Measurements from ENCODE around the gene CRACR2A.

The CRACR2A gene

DNA sequence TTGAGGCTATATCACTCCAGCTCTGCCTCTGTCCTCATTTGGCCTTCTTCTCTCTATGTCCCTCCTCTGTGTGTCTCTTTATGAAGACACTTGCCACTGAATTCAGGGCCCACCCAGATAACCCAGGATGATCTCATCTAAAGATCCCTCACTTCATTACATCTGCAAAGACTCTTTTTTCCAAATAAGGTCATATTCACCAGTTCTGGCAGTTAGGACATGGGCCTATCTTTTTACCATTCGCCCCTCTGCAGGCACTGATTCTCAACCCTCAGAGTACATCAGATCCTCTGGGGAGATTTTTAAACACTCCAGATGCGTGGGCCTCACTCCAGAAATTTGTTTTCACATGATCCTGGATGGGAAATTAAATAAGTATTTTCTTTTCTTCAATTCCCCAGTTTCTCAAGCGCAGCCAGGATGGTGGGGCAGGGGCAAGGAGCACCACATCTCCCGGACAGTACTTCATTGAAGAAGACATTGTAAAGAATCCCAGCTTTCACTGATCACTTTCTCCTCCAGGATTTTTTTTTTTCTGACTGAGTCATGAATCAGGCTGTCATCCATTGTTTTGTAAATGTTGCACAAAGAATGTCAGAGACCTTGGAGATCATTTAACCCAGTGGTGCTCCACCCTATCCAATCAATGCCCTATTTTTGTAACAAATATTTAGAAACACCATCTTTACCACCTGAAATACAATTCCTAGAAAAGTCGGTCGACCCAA, 27.4 kb downstream of the CRACR2A start:
- DNase-seq (ENCODE audit: low spot score) = peak; percentile 34

DNA sequence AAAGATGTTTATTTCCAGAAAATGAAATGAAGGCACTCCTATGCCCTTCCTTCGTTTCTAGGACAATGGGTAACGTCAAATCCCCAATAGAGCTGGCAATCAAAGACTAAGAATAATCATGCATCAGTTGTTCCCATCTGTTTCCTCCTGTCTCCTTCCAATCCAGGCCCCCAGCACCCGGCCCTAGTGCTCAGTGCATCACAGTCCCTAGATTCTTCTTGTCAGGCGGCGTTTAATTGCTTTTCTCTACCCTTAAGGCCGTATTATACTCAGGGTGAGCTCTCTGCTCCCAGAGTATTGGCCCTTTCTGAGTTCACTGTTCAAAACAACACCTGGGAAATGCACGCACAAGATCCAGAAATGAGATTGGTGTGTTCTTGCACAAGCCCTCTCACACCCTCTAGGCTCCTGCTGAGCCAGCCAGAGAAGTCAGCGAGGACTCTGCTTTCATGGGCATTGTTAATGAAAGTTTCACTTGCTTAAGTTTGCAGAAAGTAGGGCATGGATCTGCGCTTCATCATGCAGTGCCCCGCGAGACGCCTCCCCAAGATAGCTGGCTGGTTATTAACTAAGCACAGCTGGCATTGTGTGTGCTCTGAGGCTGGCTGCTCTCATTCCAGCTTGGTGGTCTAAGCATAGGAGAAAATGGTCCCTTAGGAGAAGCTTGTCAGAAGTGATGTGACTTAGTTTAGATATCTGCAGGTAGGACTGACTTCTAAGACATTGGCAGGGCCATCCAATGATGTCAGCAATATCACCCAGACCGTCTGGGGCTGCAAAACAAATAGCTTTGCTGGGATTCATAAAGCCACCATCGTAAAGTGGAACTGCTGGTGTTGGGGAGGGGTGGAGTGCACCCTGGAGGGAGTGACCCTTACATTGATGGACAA, 28.7 kb downstream of the CRACR2A start:
- DNase-seq (ENCODE audit: low spot score) = no peak

DNA sequence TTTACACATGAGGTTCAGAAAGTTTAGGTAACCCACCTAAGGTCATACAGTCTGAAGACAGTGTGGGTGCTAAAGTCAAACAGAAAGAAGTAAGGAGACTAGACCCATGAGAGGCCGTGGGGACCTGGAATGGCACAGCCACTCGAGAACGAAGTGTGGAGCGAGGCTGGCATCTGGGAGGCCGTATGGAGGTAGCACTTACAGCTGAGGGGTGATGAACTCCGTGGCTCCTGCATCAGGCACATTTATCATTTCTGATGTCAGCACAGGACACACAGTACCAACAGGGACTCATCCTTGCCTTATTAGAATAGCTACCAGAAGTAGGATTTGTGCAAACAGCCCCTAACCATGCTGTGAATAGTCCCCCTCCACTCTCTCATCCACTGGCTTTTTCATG, 30.5 kb downstream of the CRACR2A start:
- DNase-seq (ENCODE audit: low spot score) = no peak

GRCh38 chr12:3720772-3721171, 32.1 kb downstream of the CRACR2A start:
- no peak for DNase-seq (ENCODE audit: low spot score)

DNA sequence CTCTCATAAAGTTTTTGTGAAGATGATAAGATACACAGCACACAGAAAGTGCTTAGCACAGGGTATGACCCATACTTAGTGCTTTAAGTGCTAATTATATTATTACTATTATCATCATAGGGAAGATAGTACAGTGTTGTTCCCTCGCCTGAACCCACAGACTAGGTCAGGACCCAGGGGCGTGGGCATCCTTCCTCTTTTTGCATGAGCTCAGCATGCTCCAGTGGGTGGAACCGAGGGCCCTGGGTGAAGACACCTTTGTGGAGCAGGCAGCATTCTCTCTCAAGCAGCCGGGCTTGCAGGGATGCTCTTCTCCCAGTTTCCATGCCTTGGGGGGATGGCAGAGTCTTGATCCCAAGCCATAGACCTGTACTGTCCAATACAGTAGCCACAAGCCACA, 34.8 kb downstream of the CRACR2A start:
- DNase-seq (ENCODE audit: low spot score) = no peak

DNA sequence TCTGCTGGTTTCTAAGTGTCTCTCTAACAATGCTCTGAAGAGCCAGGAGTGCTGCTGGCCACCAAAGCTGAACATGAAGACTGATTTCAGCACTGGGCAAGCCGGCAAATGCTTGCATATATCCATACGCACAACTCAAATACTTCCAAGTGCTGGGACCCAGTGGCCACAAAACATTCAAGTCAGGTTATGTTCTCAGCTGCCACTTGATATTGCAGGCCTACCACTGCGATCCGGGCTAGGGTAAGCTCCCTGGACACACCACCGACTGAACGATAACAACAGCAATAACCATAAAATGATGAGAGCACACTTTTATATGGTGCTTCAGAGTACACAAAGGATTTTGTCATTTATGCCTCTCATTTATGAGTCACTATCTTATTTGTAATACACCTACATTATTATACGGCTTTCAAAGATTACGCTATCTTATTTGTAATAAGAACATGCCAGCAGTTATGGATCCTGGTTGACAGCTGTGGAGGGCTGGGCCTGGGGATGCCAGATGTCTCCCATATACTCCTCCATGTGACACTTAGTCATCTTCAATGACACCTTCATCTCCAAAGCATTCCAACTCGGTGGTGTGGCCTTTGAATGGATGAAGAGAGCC, 35.5 kb downstream of the CRACR2A start:
- no peak for DNase-seq (ENCODE audit: low spot score)

GRCh38 chr12:3715999-3716398, 36.9 kb downstream of the CRACR2A start:
- no peak for DNase-seq (ENCODE audit: low spot score)

DNA sequence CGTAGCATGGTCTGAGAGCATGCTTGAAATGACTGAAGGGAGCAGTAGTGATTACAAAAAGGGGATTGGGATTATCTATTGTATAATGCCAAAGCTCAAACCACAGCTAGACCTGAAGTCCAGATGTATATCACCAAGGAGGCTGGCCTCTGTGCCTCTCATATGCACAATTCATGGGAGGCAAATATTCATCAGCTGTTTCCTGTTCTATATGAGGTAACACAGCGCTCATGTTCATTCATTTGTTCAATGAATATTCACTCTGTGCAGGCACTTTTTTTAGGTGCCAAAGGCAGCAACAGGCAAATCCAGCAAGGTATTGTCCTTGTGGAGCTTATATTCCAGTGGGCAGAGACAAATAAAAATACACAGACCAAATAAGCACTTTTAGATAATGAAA, 39.0 kb downstream of the CRACR2A start:
- no peak for DNase-seq (ENCODE audit: low spot score)

DNA sequence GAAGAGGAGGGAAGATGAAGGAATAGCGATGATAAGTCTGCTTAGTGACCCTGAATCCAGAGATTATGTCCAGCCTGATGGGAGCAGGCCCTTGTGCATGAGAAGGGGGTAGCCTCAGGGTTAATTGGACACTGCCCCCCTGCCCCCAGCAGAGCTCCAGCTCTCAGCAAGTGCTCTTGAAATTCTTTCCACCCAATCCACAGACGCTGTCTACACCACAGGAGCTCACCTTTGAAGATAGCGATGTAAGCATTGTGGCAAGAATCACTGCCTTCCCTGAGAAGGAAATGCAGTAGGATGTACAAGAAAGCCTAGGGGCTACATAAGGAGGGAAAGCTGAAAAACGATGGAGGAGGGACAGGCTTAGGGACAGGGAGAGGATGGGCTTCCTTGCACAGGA, 39.4 kb downstream of the CRACR2A start:
- DNase-seq (ENCODE audit: low spot score) = no peak

DNA sequence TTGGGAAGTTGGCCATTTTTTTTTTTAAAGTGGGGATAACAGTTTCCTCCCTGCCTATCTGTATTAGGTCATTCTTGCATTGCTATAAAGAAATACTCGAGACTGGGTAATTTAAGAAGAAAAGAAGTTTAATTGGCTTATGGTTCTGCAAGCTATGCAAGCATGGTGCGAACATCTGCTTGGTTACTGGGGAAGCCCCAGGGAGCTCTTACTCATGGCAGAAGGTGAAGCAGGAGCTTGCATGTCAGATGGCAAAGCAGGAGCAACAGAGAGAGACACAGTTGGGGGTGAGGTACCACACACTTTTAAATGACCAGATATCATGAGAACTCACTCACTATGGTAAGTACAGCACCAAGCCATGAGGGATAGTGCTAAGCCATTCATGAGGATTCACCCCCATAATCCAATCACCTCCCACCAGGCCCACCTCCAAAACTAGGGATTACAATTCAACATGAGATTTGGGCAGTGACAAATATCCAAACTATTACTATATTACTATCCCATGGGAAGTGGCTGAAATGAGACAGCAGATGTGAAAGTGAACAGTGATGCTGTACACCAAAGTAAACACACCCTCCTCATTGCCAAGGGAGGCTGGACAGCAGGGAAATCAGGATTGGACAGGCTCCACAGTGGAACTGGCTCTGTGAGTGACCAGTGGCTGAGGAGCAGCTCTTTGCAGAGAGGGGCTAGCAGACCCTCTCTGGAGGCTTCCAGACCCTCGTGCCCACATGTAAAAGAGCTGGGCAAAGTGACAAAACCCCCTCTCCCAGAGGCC, 40.5 kb downstream of the CRACR2A start:
- DNase-seq (ENCODE audit: low spot score) = no peak

GRCh38 chr12:3705354-3705675, 47.6 kb downstream of the CRACR2A start:
- DNase-seq (ENCODE audit: low spot score) = no peak

DNA sequence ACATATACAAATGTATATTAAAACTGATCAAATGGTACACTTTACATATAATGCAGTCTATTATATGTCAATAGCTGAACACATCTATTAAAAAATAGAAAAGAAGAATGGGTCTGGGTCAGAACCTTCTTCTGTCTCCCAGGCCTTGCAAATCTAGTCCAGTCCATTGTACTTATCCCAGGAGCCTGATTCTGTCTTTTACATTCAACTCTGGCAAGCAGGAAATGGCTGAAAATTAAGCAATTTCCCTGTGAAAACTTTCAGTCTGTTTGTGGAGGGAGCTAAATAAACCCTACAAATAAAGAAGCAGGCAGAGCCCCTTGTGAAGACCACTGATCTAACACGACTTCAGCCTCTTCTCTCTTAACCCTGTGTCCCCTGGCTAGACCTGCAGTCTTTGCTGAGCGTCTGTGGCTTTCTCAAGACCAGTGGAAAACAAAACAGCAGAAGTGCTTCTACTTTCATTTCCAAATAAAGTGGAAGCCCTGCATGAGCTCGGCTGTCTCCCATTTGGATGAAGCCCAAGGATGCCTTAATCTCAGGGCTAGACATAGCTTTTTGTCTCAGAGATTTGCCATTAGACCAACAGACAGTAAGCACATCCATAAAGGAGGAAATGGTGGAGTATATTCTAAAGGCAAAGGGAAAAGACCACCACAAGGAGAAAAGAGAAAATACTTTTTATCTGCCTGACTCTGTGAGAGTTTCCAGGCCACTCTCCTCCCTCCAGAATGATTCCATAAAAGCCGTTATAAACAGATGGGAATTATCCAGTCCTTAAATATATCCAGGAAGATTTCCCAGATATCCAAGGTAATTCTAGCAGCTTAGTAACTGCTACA, 48.2 kb downstream of the CRACR2A start:
- DNase-seq (ENCODE audit: low spot score) = peak; percentile 67

DNA sequence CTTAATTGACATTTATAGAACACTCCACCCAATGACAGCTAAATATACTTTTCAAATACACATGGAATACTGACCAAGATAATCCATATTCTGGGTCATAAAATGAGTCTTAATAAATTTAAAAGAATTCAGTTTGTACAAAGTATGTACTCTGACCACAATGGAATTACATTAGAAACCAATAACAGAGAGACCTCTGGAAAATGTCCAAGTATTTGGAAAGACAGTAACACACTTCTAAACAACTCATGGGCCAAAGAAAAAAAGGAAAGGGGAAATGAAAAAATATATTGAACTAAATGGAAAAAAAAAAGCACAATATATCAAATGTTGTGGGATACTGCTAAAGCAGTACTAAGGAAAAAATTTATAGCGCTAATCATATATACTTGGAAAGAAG, 52.0 kb downstream of the CRACR2A start:
- DNase-seq (ENCODE audit: low spot score) = peak; percentile 13

DNA sequence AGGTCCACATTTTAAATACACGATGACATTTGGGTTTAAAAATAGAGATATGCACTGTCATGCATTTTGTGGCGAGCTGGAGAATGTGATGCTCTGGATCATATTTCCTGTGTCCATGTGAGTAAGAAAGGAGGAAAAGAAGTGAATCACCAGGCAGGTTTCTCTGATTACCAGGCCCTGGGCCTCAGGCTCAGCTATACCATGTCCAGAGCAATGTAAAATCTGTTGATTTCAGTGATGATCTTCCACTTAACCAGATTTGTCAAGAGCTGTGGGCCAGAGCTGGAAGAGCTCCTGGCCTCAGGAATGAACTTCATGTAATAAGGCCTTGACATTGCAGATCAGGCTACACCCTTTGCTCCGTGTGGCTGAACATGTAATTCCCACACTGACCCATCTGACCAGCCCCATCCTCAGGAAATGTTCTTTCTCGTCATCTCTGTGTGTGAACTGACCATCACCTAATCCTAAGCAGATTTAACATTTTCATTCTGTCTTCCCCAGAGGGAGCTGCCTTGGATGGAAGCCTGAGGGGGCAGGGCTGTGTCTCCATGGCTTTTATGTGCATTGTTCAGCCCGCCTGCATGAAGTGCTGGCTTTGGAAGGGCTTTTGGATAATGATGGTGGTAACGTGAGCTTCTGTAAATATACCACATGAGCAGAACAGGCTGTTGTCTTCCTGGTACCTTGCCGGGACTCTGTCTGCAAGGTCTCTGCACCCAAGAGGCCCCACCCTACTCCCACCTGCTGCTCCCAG, 54.5 kb downstream of the CRACR2A start:
- peak; percentile 84 for DNase-seq (ENCODE audit: low spot score)

DNA sequence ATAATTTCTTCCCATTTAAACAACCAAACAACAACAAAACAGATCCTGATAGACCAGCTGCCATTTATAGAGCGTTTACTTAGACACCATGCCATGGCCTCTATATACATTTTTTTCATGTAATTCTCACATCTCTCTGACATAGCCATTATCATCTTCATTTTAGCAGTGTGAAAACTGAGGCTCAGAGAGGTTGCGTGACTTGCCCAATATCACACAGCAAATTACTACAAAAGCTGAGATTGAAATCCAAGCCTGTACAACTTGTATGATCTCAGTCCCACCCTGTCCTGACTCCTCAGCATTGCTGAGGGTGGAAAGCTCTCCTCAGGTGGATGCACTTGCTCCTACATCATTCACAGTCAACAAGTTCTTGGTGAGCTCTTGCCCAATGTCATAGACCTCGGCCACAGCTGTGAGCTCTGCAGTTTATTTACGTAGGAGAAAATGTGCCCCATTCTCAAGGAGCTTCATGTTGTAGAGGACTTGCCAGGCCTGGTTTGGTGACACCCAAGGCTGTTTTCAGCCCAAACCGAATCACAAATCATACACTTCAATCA, 55.5 kb downstream of the CRACR2A start:
- no peak for DNase-seq (ENCODE audit: low spot score)

- no peak for DNase-seq (ENCODE audit: low spot score)
These were observed 58.2 kb downstream of the CRACR2A start for GRCh38 chr12:3694673-3695072.

- DNase-seq (ENCODE audit: low spot score) = no peak
These were observed 60.1 kb downstream of the CRACR2A start for GRCh38 chr12:3692616-3693365.

DNA sequence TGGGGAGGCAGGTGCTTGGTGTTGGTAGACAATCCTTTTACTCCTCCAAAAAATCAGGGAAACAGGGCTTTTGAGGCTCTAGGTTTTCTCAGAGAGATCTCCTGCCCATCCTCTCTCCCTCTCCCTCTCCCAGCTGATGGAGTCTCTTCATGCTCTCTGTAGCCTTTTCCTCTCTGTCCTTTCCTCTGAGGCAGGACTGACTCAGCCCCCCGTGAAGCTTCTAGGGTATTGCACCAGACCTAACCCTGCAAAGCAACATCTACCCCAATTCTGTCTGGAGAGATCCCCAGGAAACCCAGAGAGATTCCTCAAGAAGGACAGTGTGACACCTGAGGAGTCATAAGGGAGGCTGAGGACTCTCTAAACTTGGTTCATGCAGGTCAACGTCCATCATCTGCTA, 66.4 kb downstream of the CRACR2A start:
- DNase-seq (ENCODE audit: low spot score) = no peak

DNA sequence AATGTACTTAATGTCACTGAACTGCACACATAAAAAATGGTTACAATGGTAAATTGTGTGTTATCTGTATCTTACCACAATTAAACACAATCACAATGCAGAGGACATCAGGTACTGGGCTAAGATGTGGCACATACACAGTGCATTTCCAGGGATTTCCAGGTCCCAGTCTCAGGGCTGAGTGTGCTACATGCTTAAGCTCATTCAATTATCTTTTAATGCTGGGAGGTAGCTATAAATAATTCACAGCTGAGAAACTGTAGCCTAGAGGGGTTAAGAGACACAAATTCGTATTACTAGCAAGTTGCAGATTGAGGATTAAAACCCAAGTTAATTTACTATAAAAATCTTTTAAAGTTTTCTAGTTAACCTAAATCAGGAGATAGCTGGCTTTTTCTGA, 67.1 kb downstream of the CRACR2A start:
- no peak for DNase-seq (ENCODE audit: low spot score)
